Loucy (cell line): Measurements from ENCODE around the gene ACRBP.
A peak's percentile ranks its signal among the peaks of the same experiment; 100 is the strongest.

Experiments
- H2AFZ ChIP-seq: fragments of 200-600 bp; sonication (generic); 2 replicates; pipeline ENCODE4 v1.6.0; 2016; ENCODE audit warnings: antibody characterized with exemption, mild to moderate bottlenecking, low read length, moderate library complexity
- H3F3A ChIP-seq: fragments of 200-600 bp; 2 replicates; pipeline ENCODE4 v1.6.0; 2016; ENCODE audit warnings: antibody characterized with exemption, low read depth, mild to moderate bottlenecking
- H3K27me3 ChIP-seq: fragments of 200-600 bp; sonication (generic); 2 replicates; pipeline ENCODE4 v1.6.1; 2014; ENCODE audit warnings: low read length, mild to moderate bottlenecking; ENCODE audit not compliant: insufficient read depth, poor library complexity, severe bottlenecking
- H3K36me3 ChIP-seq: fragments of 200-600 bp; sonication (generic); 2 replicates; pipeline ENCODE4 v1.6.1; 2016; ENCODE audit warnings: low read length; ENCODE audit not compliant: insufficient read depth
- H3K4me1 ChIP-seq: fragments of 200-600 bp; sonication (generic); 2 replicates; pipeline ENCODE4 v1.5.1; 2014; ENCODE audit warnings: low read length, mild to moderate bottlenecking; ENCODE audit not compliant: insufficient read depth, poor library complexity, severe bottlenecking
- H3K4me2 ChIP-seq: fragments of 200-600 bp; sonication (generic); 2 replicates; pipeline ENCODE4 v1.6.0; 2014; ENCODE audit warnings: antibody characterized with exemption, low read length, low read depth, mild to moderate bottlenecking; ENCODE audit not compliant: poor library complexity, severe bottlenecking
- H3K4me3 ChIP-seq: fragments of 200-600 bp; sonication (generic); 2 replicates; pipeline ENCODE4 v1.5.1; 2014; ENCODE audit warnings: low read length, mild to moderate bottlenecking, mixed read lengths; ENCODE audit not compliant: poor library complexity, severe bottlenecking
- H3K79me2 ChIP-seq: fragments of 200-600 bp; sonication (generic); 2 replicates; pipeline ENCODE4 v1.6.1; 2014; ENCODE audit warnings: low read length; ENCODE audit not compliant: insufficient read depth
- H3K9ac ChIP-seq: fragments of 200-600 bp; sonication (generic); 2 replicates; pipeline ENCODE4 v1.6.0; 2014; ENCODE audit warnings: mild to moderate bottlenecking, low read depth, low read length, moderate library complexity; ENCODE audit not compliant: poor library complexity, severe bottlenecking
- H3K9me2 ChIP-seq: fragments of 200-600 bp; sonication (generic); replicated peaks from 2 replicates; pipeline ENCODE4 v1.6.1; 2016; ENCODE audit warnings: low read depth, low read length, mixed read lengths
- H3K9me3 ChIP-seq: fragments of 200-600 bp; sonication (generic); 2 replicates; pipeline ENCODE4 v1.6.1; 2014; ENCODE audit warnings: mild to moderate bottlenecking, antibody characterized with exemption, low read length, low read depth; ENCODE audit not compliant: insufficient read depth
- H4K20me1 ChIP-seq: fragments of 200-600 bp; sonication (generic); 2 replicates; pipeline ENCODE4 v1.6.0; 2014; ENCODE audit warnings: antibody characterized with exemption, low read length, mild to moderate bottlenecking; ENCODE audit not compliant: insufficient read depth, poor library complexity, severe bottlenecking
- EZH2phosphoT487 ChIP-seq: fragments of 200-600 bp; IDR thresholded peaks from 2 replicates; pipeline ENCODE4 v1.6.1; 2018; ENCODE audit warnings: antibody characterized with exemption, mild to moderate bottlenecking, moderate library complexity, borderline replicate concordance
- TF ChIP-seq, protein P1 (sequence below): fragments of 200-600 bp; sonication (generic); conservative IDR thresholded peaks from 2 replicates; pipeline ENCODE4 v1.5.1; 2014; ENCODE audit warnings: mild to moderate bottlenecking, antibody characterized with exemption, low read length

The ACRBP gene

GRCh38 chr12:6620885-6621274 is 26.4 kb downstream of the ACRBP start:
- Histone ChIP-seq H3K9ac (no peak overlapping the region), H3F3A (peaks cover 8% of the 10 kb centered on the region), H2AFZ (no peak overlapping the region), H3K4me3 (no peak overlapping the region), H3K79me2 (peaks cover 15% of the 10 kb centered on the region; the same call in 1 of the 2 replicates), H3K4me1 (peaks cover under 1% of the 10 kb centered on the region), H4K20me1 (no peaks in the 10 kb centered on the region), H3K9me2 (no peaks in the 10 kb centered on the region), H3K36me3 (peaks cover 25% of the 10 kb centered on the region; the same call in 1 of the 2 replicates), H3K4me2 (no peak overlapping the region), H3K9me3 (no peaks in the 10 kb centered on the region), H3K27me3 (no peaks in the 10 kb centered on the region)
- no peak for TF ChIP-seq EZH2phosphoT487
- TF ChIP-seq, protein P1, sequence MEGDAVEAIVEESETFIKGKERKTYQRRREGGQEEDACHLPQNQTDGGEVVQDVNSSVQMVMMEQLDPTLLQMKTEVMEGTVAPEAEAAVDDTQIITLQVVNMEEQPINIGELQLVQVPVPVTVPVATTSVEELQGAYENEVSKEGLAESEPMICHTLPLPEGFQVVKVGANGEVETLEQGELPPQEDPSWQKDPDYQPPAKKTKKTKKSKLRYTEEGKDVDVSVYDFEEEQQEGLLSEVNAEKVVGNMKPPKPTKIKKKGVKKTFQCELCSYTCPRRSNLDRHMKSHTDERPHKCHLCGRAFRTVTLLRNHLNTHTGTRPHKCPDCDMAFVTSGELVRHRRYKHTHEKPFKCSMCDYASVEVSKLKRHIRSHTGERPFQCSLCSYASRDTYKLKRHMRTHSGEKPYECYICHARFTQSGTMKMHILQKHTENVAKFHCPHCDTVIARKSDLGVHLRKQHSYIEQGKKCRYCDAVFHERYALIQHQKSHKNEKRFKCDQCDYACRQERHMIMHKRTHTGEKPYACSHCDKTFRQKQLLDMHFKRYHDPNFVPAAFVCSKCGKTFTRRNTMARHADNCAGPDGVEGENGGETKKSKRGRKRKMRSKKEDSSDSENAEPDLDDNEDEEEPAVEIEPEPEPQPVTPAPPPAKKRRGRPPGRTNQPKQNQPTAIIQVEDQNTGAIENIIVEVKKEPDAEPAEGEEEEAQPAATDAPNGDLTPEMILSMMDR, result no peak

DNA sequence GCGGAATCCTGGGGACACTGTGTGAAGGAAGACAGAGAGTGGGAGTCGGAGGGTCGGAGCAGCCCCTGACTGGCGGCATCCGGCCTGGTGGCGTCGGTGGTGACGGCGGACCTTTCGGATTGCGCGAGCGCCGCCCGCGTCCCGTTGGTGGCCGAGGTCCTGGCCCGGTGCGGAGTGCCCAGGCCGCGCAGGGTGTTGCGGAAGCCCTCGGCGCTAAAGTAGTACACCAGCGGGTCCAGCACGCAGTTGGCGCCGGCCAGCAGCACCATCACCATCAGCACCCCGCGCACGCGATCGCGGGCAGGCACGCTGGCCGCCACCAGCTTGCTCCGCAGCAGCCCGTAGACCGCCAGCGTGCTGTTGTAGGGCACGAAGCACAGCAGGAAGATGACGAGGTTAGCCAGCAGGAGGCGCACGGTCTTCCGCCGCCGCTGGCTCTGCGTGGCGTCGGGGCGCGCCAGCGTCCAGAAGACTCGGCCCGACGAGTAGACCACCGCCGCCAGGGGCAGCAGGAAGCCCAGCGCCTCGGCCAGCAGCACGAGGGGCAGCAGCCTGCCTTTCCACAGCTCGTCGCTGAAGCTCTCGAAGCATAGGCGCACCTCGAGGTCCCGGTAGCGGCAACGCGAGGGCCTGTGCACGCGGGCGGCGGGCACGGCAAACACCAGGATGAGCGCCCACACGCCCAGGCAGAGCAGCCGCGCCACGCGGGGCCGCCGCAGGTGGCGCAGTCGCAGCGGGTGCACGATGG is 26.9 kb downstream of the ACRBP start:
- no peak for TF ChIP-seq EZH2phosphoT487
- TF ChIP-seq, protein P1, result 0 out of 2 replicates have a peak, but pooled peaks have one; percentile 7
- Histone ChIP-seq H3K4me3 (no peak overlapping the region), H2AFZ (no peak overlapping the region), H3K27me3 (no peaks in the 10 kb centered on the region), H3K9ac (no peak overlapping the region), H3K9me2 (no peaks in the 10 kb centered on the region), H3F3A (peaks cover 11% of the 10 kb centered on the region), H4K20me1 (no peaks in the 10 kb centered on the region), H3K79me2 (peaks cover 11% of the 10 kb centered on the region; the same call in 1 of the 2 replicates), H3K36me3 (peaks cover 25% of the 10 kb centered on the region; the same call in 1 of the 2 replicates), H3K4me1 (peaks cover 4% of the 10 kb centered on the region), H3K9me3 (no peaks in the 10 kb centered on the region), H3K4me2 (no peak overlapping the region)

GRCh38 chr12:6618483-6619225 is 28.6 kb downstream of the ACRBP start:
- H3F3A ChIP-seq, result peaks cover 21% of the 10 kb centered on the region
- H3K79me2 ChIP-seq, result peaks cover 4% of the 10 kb centered on the region; the same call in 1 of the 2 replicates
- no peaks in the 10 kb centered on the region for H3K9me3 ChIP-seq
- H3K4me2 ChIP-seq, result no peak overlapping the region
- TF ChIP-seq, protein P1, result no peak
- TF ChIP-seq EZH2phosphoT487, result no peak
- no peaks in the 10 kb centered on the region for H3K9me2 ChIP-seq
- H4K20me1 ChIP-seq, result no peaks in the 10 kb centered on the region
- no peak overlapping the region for H3K9ac ChIP-seq
- no peaks in the 10 kb centered on the region for H3K27me3 ChIP-seq
- no peak overlapping the region for H3K4me3 ChIP-seq
- H2AFZ ChIP-seq, result no peak overlapping the region
- H3K36me3 ChIP-seq, result peaks cover 25% of the 10 kb centered on the region; the same call in 1 of the 2 replicates
- H3K4me1 ChIP-seq, result peaks cover 12% of the 10 kb centered on the region
